HG02623 (cell line): ENCODE measurements around the gene VKORC1L1.
"Not testable (repeated sequence)": the region's sequence is repeated elsewhere in the genome, so short reads cannot be mapped to it uniquely, and the experiment has no call there.

Experiments used
- ATAC-seq: cut with Tn5 transposase; IDR thresholded peaks from one replicate; pipeline ENCODE4 v1.9.1; 2021; ENCODE audit warnings: moderate library complexity; ENCODE audit not compliant: unreplicated experiment

VKORC1L1 gene

DNA sequence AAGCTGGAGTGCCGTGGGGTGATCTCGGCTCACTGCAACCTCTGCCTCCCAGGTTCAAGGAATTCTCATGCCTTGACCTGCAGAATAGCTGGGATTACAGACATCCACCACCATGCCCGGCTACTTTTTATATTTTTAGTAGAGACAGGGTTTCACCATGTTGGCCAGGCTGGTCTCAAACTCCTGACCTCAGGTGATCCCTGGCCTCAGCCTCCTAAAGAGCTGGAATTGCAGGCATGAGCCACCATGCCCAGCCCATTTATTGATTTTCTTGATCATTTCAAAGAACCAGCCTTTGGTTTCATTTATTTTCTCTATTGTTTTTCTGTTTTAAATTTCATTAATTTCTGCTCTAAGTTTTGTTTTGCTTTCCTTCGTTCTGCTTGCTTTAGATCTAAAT lies 58.8 kb downstream of the VKORC1L1 start:
- no peak for ATAC-seq

DNA sequence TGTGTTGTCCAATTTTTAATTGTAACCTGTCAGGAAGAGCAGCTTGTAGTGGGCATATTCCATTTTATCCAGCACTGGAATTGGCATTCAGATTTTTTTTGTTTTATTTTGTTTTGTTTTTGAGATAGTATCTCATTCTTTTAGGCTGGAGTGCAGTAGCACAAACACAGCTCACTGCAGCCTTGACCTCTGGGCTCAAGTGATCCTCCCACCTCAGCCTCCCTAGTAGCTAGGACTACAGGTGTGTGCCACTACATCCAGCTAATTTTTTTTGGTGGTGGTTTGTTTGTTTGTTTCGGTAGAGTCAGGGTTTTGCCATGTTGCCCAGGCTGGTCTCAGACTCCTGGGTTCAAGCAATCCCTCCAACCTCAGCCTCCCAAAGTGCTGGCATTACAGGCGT lies 64.4 kb downstream of the VKORC1L1 start:
- no peak for ATAC-seq

DNA sequence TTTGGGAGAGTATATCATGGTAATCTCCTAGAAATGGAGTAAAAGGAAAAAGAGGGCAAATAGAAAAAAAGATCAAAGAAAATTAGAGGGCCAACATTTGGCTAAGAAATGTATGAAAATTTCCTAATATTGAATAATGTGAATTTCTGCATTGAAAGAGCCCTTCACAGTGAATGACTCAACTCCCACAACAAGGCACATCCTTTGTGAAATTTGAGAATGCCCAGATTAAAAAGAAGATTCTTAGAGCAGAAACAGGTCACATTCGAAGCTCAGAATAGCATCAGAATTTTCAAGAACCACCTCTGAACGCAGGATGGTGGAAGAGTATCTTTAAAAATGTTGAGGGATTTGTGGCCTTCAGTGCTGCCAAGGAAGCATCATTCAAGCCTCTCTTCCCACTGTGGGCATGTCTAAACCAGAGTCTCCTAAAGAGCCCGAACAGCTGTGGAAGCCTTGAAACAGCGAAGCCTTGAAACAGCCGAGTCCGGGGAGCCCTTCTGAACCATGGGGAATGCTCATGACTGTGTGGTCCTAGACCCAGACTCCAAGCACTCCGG lies 65.5 kb downstream of the VKORC1L1 start:
- ATAC-seq = no peak

DNA sequence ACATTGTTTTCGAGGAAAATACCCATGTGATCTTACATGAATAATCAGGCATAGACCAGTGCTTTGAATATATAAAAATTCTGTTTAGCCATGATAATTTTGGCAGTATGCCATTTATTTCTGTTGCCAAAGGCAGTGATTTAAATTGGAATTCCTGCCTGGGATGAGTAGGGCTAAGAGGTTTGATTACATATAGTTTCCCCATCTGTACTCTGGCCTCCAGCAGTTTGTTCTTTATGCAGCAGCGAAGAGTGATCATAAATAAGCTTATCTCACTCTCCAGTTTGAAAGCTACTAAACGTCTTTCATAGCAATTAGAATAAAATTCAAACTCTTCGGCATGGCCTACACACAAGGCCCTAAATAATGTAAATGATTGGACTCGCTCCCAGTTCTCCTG lies 72.9 kb downstream of the VKORC1L1 start:
- not testable (repeated sequence) for ATAC-seq

DNA sequence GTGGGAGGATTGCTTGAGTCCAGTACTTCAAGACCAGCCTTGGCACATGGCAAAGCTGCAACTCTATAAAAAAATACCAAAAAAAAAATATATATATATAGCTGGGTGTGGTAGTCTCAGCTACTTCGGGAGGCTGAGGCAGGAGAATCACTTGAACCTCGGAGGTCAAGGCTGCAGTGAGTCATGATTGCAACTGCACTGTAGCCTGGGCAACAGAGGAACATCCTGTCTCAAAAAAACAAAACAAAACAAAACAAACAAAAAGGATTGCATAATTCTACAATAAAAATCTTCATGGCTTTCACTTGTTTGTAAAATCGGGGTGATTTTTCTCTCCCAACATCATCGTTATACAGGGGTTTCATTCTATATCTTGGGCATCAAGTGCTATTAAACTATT lies 74.0 kb downstream of the VKORC1L1 start:
- ATAC-seq = no peak

DNA sequence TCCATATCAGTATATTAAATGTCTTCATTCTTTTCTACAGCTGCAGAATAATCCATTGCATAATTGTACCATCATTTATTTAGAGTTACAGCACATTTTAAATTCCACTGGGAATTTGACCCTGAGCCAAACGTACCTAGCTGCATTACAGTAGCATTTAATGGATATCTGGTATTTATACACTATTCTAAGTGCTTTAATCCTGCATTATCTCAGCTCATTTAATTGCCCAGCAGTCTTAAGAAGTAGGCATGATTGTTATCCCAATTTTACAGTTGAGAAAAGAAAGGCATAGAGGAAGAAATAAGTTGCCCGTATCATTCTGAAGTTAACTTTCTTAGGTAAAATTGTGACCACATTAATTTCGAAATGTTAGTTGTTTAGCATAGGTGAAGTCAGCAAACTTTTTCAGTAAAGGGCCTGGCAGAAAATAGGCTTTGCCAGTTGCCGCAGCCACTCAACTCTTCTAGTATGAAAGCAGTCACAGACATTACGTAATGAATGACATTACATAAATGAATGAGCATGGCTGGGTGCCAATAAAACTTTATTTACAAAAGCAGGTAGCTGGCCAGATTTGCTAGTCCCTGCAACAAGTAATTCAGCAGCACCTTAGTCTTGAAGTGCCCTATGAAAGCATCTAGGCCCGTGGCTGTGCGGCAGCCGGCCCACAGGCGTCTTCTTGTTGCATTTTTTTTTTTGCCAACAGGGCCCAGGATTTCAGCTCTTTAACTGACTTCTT lies 79.1 kb downstream of the VKORC1L1 start:
- ATAC-seq = no peak

DNA sequence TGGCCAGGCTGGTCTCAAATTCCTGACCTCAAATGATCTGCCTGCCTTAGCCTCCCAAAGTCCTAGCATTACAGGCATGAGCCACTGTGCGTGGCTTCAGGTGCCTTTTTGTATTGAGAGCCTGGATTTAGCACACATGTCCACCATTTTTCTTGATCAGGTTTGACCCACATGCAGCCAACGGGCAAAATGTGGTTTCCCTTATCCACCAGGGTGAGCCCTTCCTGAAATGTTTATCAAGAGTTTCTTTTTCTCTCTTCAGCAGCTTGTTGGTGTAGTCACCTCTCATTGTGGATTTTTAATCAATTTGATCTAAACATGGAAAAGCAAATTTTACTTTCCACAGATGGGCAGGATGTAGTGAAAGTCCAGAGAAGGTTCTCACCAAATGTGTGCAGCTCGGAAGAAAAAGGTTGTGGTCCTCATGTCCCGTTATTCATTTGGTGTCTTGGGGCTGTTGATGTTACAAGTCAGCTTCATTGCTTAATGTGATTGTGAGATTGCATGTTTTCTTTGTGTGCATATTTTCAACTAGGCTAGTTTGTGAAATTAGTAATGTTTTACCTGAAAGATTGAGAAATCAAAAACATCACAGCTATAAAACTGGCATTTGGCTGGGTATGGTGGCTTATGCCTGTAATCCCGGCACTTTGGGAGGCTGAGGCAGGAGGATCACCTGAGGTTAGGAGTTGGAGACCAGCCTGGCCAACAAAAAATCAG lies 80.3 kb downstream of the VKORC1L1 start:
- ATAC-seq = no peak

DNA sequence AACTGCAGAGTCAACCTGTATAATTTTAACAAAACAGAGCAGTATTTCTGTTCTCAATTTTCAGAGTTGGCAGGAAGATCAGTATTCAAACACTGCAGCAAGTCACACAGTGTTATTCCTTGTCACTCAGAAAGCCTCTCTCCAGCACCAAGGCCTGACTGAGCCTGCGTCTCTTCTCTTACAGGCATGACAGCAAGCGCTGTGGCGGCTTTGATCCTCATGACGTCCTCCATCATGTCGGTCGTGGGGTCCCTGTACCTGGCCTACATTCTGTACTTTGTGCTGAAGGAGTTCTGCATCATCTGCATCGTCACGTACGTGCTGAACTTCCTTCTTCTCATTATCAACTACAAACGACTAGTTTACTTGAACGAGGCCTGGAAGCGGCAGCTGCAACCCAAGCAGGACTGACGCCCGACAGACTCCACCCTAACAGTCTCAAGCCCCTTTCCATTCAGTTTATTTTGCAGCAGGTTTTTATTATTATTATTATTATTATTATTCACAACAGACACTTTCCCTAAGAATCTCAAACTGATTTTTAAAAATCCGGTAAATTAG lies 81.1 kb downstream of the VKORC1L1 start:
- no peak for ATAC-seq

DNA sequence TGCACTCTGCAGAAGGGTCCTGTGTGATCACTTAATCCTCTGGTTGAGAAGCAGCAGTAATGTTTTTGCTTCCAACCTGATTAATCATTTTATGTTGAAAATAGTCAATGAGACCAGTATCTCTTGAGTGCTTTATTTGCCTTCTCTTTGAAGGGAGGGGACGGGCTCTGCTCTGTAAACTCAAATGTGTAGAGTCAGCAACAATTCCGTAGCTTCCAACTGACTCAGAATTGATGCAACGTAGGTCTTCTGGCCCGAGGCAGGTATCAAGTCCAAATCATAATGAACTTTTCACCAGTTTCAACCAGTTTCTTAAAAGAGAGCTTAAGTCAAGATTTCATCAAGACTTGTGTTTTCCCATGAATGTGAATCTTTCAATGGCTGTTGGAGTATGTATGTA lies 82.8 kb downstream of the VKORC1L1 start:
- no peak for ATAC-seq

DNA sequence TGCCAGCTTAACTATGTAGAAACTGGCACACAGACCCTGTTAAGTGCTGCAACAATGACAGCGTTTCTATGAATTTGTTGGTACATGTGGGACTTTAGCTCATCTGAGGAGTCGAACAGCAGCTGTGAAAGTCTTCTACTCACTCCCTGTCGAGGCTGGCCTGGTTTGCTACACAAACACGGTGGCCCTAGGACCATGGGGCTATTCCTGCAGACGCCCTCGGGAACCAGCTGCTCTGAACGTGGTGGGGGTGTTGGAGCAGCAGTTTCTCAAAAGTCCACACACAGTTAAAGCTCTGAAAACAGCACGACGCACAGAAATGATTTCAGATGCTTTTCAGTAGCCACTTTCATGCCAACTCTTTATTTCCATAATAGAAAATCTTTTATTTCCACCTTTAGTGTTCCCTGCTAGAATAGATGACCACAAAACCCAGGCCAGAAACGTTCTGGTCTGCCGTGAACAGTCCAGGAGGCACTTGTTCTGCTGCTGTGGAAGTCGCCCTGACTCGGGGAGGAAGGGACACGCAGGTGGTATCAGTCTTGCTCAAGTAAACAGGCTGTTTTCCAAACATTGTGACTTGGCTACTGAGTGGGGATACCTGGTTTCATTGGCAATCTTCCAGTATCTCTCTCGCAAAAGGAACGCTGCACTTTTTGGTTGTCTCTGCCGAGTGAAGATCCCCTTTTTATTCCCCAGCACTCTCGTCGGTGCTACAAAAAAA lies 87.6 kb downstream of the VKORC1L1 start:
- ATAC-seq = no peak

DNA sequence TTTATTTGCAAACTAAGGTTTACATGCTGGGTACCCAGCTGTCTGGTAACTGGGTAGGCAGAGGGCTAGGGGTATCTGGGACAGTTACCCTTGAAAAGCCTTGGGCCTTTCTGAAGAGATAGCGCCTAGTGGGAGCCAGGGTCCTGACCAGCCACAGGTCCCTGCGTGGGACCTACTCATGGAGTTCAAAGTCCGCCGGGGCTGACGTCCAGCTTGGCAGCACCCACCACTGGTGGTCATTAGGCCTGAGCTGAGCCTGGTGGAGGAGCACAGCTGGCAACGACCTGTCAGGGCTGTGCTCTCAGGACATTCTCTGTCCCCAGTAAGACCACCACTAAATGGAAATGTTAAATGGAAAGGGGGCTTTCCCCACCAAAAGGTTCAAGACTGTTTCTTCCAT lies 89.2 kb downstream of the VKORC1L1 start:
- no peak for ATAC-seq

DNA sequence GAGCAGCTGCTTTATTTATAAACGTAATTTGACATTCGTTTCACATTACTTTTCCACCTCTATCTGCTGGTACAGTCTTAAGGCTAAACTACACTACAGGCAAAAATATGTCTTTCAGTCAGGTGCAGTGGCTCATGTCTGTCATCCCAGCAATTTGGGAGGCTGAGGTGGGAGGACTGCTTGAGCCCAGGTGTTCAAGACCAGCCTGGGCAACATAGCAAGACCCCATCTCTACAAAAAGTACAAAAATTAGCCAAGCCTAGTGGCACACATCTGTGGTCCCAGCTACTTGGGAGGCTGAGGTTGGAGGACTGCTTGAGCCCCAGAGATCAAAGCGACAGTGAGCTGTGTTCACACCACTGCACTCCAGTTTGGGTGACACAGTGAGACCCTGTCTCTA lies 91.8 kb downstream of the VKORC1L1 start:
- not testable (repeated sequence) for ATAC-seq

DNA sequence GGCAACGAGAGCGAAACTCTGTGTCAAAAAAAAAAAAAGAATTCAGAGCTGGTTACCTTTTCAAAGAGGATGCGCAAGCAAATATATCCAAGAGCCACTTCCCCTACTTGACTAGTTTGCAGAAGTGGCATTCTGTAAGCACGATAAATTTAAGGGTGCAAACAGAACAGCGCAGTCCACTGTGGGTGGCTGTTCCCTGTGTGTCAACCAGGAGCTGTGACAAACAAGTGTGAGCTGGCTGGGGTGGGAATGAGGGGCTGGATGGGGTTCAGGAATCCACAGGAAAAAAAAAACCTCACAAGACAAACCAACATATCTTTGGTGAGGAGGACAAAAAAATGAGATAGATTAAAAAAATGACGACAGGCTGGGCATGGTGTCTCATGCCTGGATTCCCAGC lies 93.3 kb downstream of the VKORC1L1 start:
- no peak for ATAC-seq

DNA sequence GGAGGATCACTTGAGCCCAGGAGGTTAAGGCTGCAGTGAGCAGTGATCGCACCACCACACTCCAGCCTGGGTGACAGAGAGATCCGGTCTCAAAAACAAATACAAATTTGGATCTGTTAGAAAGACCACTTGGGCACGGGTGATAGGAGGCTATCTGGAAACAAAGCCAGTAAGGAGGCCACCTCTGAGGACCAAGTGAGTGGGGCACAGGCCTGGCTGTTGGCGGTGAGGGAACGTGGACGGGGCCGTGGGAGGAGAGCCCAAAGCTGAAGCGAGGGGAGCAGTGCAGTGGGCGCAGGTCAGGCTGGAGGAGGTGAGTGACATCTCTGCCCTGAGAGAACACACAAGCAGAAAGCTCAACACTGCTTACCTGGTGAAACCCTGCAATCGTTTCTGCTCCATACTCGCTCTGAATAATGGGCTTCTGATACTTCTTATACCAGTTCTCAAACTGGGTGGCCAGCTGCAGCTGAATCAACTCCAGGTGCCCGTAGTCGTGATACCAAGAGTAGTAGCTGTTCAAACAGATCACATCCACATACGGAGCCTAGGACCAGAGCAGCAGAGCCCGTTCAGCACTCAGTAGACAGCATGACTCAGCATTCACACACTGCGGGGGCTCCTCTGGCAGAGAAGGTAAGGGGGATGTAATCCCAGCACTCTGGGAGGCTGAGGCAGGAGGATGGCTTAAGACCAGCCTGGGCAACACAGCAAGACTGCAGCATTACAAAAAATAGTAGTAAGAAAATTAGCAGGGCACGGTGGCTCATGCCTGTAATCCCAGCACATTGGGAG lies 94.7 kb downstream of the VKORC1L1 start:
- ATAC-seq = no peak

DNA sequence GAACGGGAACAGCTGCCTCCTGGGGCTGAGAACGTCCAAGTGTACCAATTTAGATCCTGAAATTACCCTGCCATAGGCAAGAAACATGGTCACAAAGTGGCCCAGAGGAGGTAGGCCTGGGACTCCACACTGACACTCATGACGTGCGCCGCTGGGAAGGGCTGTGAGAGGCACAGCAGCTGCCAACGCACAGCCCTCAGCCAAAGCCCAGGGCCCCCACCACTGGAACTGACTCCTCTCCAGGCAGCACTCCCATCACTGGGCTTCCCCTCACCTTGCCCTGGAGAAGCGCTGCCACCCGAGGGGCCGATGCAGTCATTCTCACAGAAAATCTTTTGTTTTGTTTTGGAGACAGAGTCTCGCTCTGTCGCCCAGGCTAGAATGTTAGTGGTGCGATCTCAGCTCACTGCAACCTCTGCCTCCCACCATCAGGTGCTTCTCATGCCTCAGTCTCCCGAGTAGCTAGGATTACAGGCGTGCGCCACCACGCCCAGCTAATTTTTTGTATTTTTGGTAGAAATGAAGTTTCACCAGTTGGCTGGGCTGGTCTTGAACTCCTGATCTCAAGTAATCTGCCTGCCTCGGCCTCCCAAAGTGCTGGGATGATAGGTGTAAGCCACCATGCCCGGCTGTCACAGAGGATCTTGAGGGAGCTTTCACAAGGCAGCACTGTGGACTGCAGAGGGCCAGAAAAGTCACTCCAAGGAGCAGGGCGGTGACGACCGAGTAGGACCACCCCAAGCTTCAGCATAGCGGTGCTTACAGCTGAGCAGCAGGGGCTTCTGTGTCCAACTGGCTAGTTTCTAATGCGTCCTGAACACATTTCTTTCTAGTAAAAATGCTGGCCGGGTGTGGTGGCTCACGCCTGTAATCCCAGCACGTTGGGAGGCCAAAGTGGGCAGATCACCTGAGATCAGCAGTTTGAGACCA lies 95.6 kb downstream of the VKORC1L1 start:
- no peak for ATAC-seq

DNA sequence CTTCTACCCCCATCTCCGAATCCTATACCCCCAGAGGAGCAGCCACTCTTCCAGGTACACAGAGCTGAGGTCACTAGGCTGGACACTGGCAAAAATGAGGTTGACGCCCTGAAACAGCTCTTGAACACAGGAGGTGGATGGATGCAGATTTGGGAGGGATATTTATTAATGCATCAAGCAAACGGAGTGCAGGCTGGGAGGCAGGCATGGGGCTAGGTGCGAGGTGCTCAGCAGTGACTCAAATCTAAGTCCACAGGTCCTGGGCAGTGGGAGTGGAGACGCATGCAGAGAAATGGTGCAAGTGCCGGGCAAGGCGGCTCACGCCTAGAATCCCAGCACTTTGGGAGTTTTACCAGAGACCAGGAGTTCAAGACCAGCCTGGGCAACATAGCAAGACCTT lies 98.1 kb downstream of the VKORC1L1 start:
- no peak for ATAC-seq

DNA sequence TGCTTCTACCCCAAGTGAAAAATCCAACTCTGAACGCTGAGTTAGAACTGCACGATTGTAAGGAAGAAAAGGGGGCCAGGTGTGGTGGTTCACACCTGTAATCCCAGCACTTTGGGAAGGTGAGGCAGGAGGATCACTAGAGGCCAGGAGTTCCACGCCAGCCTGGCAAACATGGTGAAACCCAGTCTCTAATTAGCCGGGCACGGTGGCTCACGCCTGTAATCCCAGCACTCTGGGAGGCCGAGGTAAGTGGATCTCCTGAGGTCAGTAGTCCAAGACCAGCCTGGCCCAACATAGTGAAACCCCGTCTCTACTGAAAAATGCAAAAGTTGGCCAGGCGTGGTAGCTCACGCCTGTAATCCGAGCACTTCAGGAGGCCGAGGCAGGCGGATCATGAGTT lies 100.1 kb downstream of the VKORC1L1 start:
- ATAC-seq = no peak

DNA sequence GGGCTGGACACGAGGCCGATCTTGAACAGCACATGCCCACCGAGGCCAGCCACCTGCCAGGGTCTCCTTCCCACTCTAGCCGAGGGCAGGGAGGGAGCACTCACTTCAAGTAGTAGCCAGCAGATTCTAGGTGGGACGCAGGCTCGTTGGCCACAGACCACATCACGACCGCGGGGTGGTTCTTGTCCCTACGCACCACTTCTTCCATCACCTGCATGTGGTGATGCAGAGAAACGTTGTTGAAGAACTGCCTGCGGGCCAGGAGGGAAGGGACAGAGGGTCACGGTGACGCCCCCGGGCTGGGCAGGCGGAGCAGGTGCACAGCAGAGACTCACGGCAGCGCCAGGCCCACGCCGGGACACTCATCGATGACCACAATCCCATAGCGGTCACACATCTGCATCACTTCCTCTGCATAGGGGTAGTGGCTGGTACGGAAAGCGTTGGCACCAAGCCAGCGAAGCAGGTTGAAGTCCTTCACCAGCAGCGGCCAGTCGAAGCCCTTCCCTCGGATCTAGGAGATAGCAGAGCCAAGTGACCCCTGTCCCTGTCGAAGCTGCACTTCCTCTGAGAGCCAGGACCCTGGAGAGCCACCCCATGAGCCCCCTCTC lies 101.4 kb downstream of the VKORC1L1 start:
- no peak for ATAC-seq

DNA sequence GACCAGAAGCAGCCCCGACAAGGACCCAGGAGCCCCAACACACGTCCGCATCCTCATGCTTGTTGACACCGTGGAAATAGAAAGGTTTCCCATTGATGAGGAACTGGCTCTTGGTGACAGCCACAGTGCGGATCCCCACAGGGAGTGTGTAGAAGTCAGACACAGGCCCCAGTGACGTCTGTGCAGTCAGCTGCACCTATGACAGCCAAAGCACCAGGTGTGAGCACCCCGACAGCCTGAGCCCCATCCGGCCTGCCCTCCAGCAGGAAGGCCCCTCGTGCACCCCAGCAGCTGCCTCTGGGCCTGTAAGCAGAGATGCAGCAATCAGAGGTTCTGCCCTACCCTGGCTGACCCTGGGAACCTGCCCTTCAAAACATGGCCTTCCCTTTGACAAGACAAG lies 102.0 kb downstream of the VKORC1L1 start:
- no peak for ATAC-seq
